GM23248 (cell line): ENCODE results near the gene SDR39U1.

Source experiments
- EZH2 ChIP-seq: fragments of 200-600 bp; sonication (generic); IDR thresholded peaks from 2 replicates; pipeline ENCODE4 v1.6.1; 2018; ENCODE audit warnings: antibody characterized with exemption, mild to moderate bottlenecking; ENCODE audit not compliant: insufficient read depth, poor library complexity, severe bottlenecking
- EZH2phosphoT487 ChIP-seq: fragments of 200-600 bp; sonication (generic); IDR thresholded peaks from 2 replicates; pipeline ENCODE4 v1.6.1; 2018; ENCODE audit warnings: antibody characterized with exemption, moderate library complexity, mild to moderate bottlenecking, low read depth; ENCODE audit not compliant: insufficient read depth

DNA sequence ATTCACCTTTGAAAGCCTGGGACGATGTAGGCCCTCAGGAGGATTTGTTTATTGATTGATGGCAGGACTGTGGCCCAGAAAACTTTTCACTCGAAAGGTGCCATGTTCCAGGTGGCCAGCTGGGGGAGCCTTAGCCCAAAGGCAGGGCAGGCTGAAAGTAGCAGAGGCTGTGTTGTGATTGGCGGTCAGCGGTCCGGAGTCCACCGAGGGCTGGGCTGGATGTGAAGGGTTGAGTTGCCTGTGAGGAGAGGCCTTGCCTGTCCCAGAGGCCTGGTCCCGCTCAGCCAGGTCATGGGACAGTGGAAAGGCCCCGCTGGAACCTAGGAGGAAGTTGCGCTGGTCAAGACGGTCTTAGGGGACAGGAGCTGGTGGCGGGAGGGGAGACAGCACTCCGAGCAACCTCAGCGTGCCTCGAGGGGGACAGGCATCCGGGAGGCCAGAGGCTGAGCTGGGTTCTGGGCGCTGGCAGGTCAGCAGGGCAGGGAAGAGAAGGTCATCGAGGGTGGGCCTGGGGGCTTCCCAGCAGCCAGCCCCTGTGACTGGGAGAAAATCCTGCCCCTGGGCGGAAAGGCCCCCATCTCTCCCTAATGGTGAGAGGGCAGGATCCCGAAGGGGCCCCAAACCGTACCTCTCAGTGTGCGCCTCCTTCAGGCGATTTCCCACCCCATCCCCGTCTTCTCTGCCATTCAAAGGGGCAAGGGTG lies 39.2 kb upstream of the SDR39U1 start:
- no peak for TF ChIP-seq EZH2
- TF ChIP-seq EZH2phosphoT487: no peak
